Spleen (tissue), 11 donors: Measurements from ENCODE around the gene HSF2BP. TPM values are rescaled to one million over a fixed set of nuclear protein-coding genes. Genes with fewer than 3 reads are reported as not detected.

Experiments used
- DNase-seq: peaks from one replicate; pipeline ENCODE4 v3.0.0-alpha.2; 2020
- H3K27ac ChIP-seq, 8 donors: fragments of 200-600 bp; sonication (generic) in 7 of 8; 1 replicate in 4 of 8; 2 replicates in 4 of 8; pipeline versions ENCODE4 v1.5.0 to v1.8.0; 2016 to 2021; ENCODE audit warnings: inconsistent platforms in 4 of 8, mild to moderate bottlenecking in 4 of 8, moderate library complexity in 1 of 8
- H3K27me3 ChIP-seq, 7 donors: fragments of 200-600 bp; sonication (generic) in 6 of 7; replicated peaks in 1 of 7; 1 replicate in 4 of 7; 2 replicates in 3 of 7; pipeline versions ENCODE4 v1.5.0 to v1.8.0; 2016 to 2021; ENCODE audit warnings: inconsistent platforms in 3 of 7, mild to moderate bottlenecking in 1 of 7
- H3K36me3 ChIP-seq, 6 donors: fragments of 200-600 bp; sonication (generic) in 5 of 6; 1 replicate in 4 of 6; 2 replicates in 2 of 6; pipeline versions ENCODE4 v1.5.0 to v1.8.0; 2016 to 2021; ENCODE audit warnings: inconsistent platforms in 2 of 6
- H3K4me1 ChIP-seq, 6 donors: fragments of 200-600 bp; sonication (generic) in 5 of 6; 1 replicate in 3 of 6; 2 replicates in 3 of 6; pipeline versions ENCODE4 v1.5.0 to v1.8.0; 2016 to 2021; ENCODE audit warnings: inconsistent platforms in 3 of 6
- H3K4me3 ChIP-seq, 8 donors: fragments of 200-600 bp; sonication (generic) in 7 of 8; 1 replicate in 4 of 8; 2 replicates in 4 of 8; pipeline versions ENCODE4 v1.5.0 to v1.8.0; 2016 to 2021; ENCODE audit warnings: inconsistent platforms in 4 of 8, mild to moderate bottlenecking in 4 of 8, moderate library complexity in 2 of 8
- H3K9me3 ChIP-seq, 8 donors: fragments of 200-600 bp; sonication (generic) in 7 of 8; 1 replicate in 4 of 8; 2 replicates in 4 of 8; pipeline versions ENCODE4 v1.5.0 to v1.8.0; 2016 to 2021; ENCODE audit warnings: inconsistent platforms in 4 of 8
- CTCF ChIP-seq, 11 experiments: fragments of 200-600 bp in 7 of 11; fragments of 450-650 bp in 4 of 11; sonication (generic) in 4 of 11; IDR thresholded peaks in 8 of 11; conservative IDR thresholded peaks in 3 of 11; 1 replicate in 7 of 11; 2 replicates in 4 of 11; pipeline versions ENCODE4 v1.4.0 to v1.8.0; 2016 to 2021; ENCODE audit warnings: antibody characterized with exemption in 11 of 11, inconsistent platforms in 4 of 11, mild to moderate bottlenecking in 1 of 11
- POLR2A ChIP-seq, 3 donors: fragments of 450-650 bp; IDR thresholded peaks; one replicate each; pipeline ENCODE4 v1.5.1; 2017; ENCODE audit warnings: antibody characterized with exemption in 3 of 3, mild to moderate bottlenecking in 1 of 3
- POLR2AphosphoS5 ChIP-seq, 3 donors: sonication (generic); formaldehyde crosslinking; IDR thresholded peaks; one replicate each; pipeline ENCODE4 v1.5.1; 2017; ENCODE audit warnings: antibody characterized with exemption in 3 of 3
- WGBS, 5 donors: extraction: QIAGEN DNeasy Blood & Tissue Kit in 3 of 5; methylation state at CpG; one replicate each; pipeline versions ENCODE4 v1.1.5 to v1.1.7; 2013 to 2018; 5-methylcytosine and 5-hydroxymethylcytosine counted together
- intact Hi-C: fragments of 100-400 bp; cut with DNase I; formaldehyde crosslinking; loops from one replicate; pipeline ENCODE4 v1.15.0; 2023; ENCODE audit warnings: low total_unique reads
- polyA plus RNA-seq, 3 donors: library from polyadenylated mRNA; stranded (reverse); fragments of 200-250 nt; gene quantifications; one replicate each; pipeline ENCODE4 v1.2.1, GENCODE V29; 2013
- total RNA-seq, 7 donors: library from RNA; depleted of rRNA in 3 of 7; stranded (reverse); fragments of >200 nt in 3 of 7; fragmentation: NEBNext Ultra II Directional in 4 of 7; extraction: Animal tissue kit (Norgen Biotek cat#: 25700) in 4 of 7; gene quantifications; one replicate each; pipeline versions ENCODE4 v1.1.0 to v1.2.1, GENCODE V29; 2016 to 2021
- donor health status: healthy with polysubstance abuse.
- donor health status: DM: no; HTN: no; CAD: no; lungs with moderate emphysema.
- donor health status: DM: no; HTN: no; CAD: no.
- donor health status: Bipolar disorder and iron deficiency.
- donor health status: healthy.
- donor health status: DM: no; HTN: no; CAD: no.
- donor health status: DM: yes; HTN: yes; CAD: no.

HSF2BP gene
- total and polyA plus RNA-seq, 10 donors, result 0.13 to 1.9 (median 0.41) TPM; not detected in 2

DNA sequence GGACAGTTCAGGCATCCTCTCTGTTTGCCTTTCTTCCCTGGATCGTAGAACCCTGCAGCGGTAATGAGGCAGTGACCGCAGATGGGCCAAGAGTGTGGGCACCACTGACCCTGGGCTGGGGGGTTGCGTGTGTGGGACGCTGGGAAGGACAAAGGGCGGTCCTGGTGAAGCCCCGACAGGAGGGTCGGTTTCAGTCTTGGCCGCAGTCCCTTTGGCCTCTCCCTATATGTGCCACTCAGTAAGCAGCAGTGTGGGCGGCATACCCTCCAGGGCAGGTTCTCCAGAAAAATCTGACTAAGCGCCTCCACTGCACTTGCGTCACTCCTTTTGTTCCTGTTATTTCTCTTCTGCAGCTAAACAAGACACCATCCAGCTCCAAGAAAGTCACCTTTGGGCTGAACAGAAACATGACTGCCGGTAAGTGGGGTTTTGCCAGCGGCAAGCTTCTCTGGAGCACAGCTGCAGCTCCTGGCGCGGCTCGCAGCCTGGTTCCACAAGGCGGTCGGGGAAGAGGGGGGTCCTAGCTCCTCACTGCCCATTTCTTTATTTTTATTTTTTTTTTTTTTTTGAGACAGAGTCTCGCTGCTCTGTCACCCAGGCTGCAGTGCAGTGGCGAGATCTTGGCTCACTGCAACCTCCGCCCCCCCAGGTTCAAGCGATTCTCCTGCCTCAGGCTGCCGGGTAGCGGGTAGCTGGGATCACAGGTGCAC lies 32.0 kb upstream of the HSF2BP start:
- Histone ChIP-seq H3K9me3 (no peaks in the 10 kb centered on the region), H3K27me3 (no peaks in the 10 kb centered on the region), H3K4me3 (no peak overlapping the region), H3K36me3 (peaks cover 0 to 100% (median 92%) of the 10 kb centered on the region in 6 donors), H3K4me1 (peaks cover 0 to 18% (median 7%) of the 10 kb centered on the region in 6 donors), H3K27ac (no peak overlapping the region)
- DNase-seq, result no peak
- intact Hi-C loops, result no loop called here
- TF ChIP-seq POLR2AphosphoS5 (IDR thresholded peaks at IDR 0.05), result no peak
- 95 to 97% (median 96%) methylated on average over 25 of the region's 25 CpGs for WGBS, 5 donors

DNA sequence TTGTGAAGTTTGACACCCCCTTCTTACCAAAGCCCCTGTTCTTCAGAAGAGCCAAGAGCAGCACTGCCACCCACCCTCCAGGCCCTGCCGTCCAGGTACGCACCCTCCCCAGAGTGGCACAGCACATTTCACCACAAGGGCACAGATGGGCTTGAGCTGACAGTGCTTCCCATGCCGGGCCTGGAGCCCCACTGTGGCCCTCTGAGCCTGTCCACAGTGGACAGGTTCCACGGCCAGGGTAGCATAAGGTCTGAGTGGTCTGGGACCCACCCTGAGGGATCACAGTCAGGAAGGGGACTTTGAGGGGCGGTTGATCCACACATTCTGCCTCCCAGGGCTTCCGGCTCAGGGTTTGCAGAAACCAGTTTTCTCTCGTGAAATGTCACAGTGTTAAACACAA lies 31.1 kb upstream of the HSF2BP start:
- intact Hi-C loops, result no loop called here
- peak; percentile 47 for DNase-seq
- no peaks in the 10 kb centered on the region for H3K27me3 ChIP-seq
- H3K9me3 ChIP-seq, result no peaks in the 10 kb centered on the region
- TF ChIP-seq POLR2AphosphoS5 (IDR thresholded peaks at IDR 0.05), result no peak
- TF ChIP-seq CTCF (IDR thresholded peaks at IDR 0.05 in 8 of 11, conservative IDR thresholded peaks at IDR 0.05 in 3 of 11), result no peak
- no peak for TF ChIP-seq POLR2A (IDR thresholded peaks at IDR 0.05)
- H3K4me1 ChIP-seq, result peaks cover 0 to 18% (median 7%) of the 10 kb centered on the region in 6 donors
- H3K27ac ChIP-seq, result no peak overlapping the region
- WGBS, 5 donors, result 91 to 100% (median 97%) methylated on average over 5 to 7 of the region's 7 CpGs
- H3K4me3 ChIP-seq, result no peak overlapping the region
- H3K36me3 ChIP-seq, result peaks cover 4 to 100% (median 98%) of the 10 kb centered on the region in 6 donors

GRCh38 chr21:43689556-43690337 lies 30.5 kb upstream of the HSF2BP start:
- peaks cover 0 to 19% (median 9%) of the 10 kb centered on the region in 6 donors for H3K4me1 ChIP-seq
- no peak overlapping the region for H3K27ac ChIP-seq
- H3K27me3 ChIP-seq, result no peaks in the 10 kb centered on the region
- peak; percentile 60 for DNase-seq
- no peak overlapping the region for H3K4me3 ChIP-seq
- H3K9me3 ChIP-seq, result no peaks in the 10 kb centered on the region
- intact Hi-C loops, result no loop called here
- TF ChIP-seq POLR2AphosphoS5 (IDR thresholded peaks at IDR 0.05), result peak in 1 of 3 donors; percentile 26
- no peak for TF ChIP-seq POLR2A (IDR thresholded peaks at IDR 0.05)
- H3K36me3 ChIP-seq, result peaks cover 4 to 100% (median 98%) of the 10 kb centered on the region in 6 donors
- WGBS, 5 donors, result 90 to 94% (median 92%) methylated on average over 27 to 32 of the region's 32 CpGs

- Histone ChIP-seq H3K9me3 (no peaks in the 10 kb centered on the region), H3K4me3 (no peak overlapping the region), H3K27me3 (no peaks in the 10 kb centered on the region), H3K27ac (no peak overlapping the region), H3K4me1 (peaks cover 0 to 27% (median 12%) of the 10 kb centered on the region in 6 donors), H3K36me3 (peaks cover 4 to 100% (median 97%) of the 10 kb centered on the region in 6 donors)
- 94 to 98% (median 95%) methylated on average over 11 to 12 of the region's 12 CpGs for WGBS, 5 donors
- intact Hi-C loops, result no loop called here
- DNase-seq, result peak; percentile 51
- TF ChIP-seq POLR2AphosphoS5 (IDR thresholded peaks at IDR 0.05) (no peak), CTCF (IDR thresholded peaks at IDR 0.05 in 8 of 11, conservative IDR thresholded peaks at IDR 0.05 in 3 of 11) (no peak), POLR2A (IDR thresholded peaks at IDR 0.05) (no peak)
Observed at GRCh38 chr21:43688906-43689305, 29.6 kb upstream of the HSF2BP start.
